GM18502 (cell line): Measurements from ENCODE around the gene ZSWIM1.
A peak's percentile ranks its signal among the peaks of the same experiment; 100 is the strongest.

Source experiments
- ATAC-seq: cut with Tn5 transposase; IDR thresholded peaks from one replicate; pipeline ENCODE4 v1.9.1; 2021; ENCODE audit warnings: mild to moderate bottlenecking; ENCODE audit not compliant: unreplicated experiment, poor library complexity

ZSWIM1 gene

GRCh38 chr20:45904583-45905504 is 23.8 kb downstream of the ZSWIM1 start:
- ATAC-seq: no peak

- no peak for ATAC-seq
These were observed 24.6 kb downstream of the ZSWIM1 start for GRCh38 chr20:45905505-45906079.

- no peak for ATAC-seq
These were observed 26.4 kb downstream of the ZSWIM1 start for GRCh38 chr20:45907219-45907948.

- ATAC-seq: no peak
These were observed 27.1 kb downstream of the ZSWIM1 start for GRCh38 chr20:45908084-45908483.

- no peak for ATAC-seq
These were observed 28.3 kb downstream of the ZSWIM1 start for GRCh38 chr20:45909336-45909808.

- ATAC-seq: no peak
These were observed 29.0 kb downstream of the ZSWIM1 start for GRCh38 chr20:45909817-45910669.

- ATAC-seq: peak; percentile 93
These were observed 29.9 kb downstream of the ZSWIM1 start for GRCh38 chr20:45910670-45911485.

- ATAC-seq: no peak
These were observed 30.7 kb downstream of the ZSWIM1 start, which contains the start of gene PLTP for GRCh38 chr20:45911486-45912343. Gene PLTP, minus strand, starts transcription at chr20:45912155. Its CDS starts 703 bp downstream, at chr20:45911452.

- no peak for ATAC-seq
These were observed 31.3 kb downstream of the ZSWIM1 start for GRCh38 chr20:45912344-45912682.

GRCh38 chr20:45913116-45913515 is 32.1 kb downstream of the ZSWIM1 start:
- ATAC-seq: no peak

- no peak for ATAC-seq
These were observed 36.7 kb downstream of the ZSWIM1 start for GRCh38 chr20:45917790-45918141.

- ATAC-seq: no peak
These were observed 37.2 kb downstream of the ZSWIM1 start for GRCh38 chr20:45918182-45918737.

GRCh38 chr20:45918779-45919537 is 37.9 kb downstream of the ZSWIM1 start:
- no peak for ATAC-seq

GRCh38 chr20:45919542-45920399 is 38.7 kb downstream of the ZSWIM1 start:
- no peak for ATAC-seq

GRCh38 chr20:45920462-45921336 is 39.7 kb downstream of the ZSWIM1 start:
- no peak for ATAC-seq
